C4-2B (cell line): ENCODE data around the gene LPA.
"Not testable (repeated sequence)": the region's sequence is repeated elsewhere in the genome, so short reads cannot be mapped to it uniquely, and the experiment has no call there.

ENCODE experiments used
- H3K27ac ChIP-seq: fragments of 450-650 bp; 2 replicates; pipeline ENCODE4 v1.5.1; 2017
- CTCF ChIP-seq: fragments of 450-650 bp; conservative IDR thresholded peaks from 2 replicates; pipeline ENCODE4 v1.5.1; 2017; ENCODE audit warnings: mild to moderate bottlenecking
- ZFX ChIP-seq: fragments of 450-650 bp; IDR thresholded peaks from 2 replicates; pipeline ENCODE4 v1.6.1; 2017

The LPA gene

GRCh38 chr6:160685762-160686450 is 21.8 kb upstream of the LPA start:
- TF ChIP-seq ZFX (no peak), CTCF (no peak)
- H3K27ac ChIP-seq = peak overlapping the region; percentile 37; the same call in 1 of the 2 replicates

GRCh38 chr6:160685101-160685761 is 21.2 kb upstream of the LPA start:
- H3K27ac ChIP-seq = peak overlapping the region; percentile 37; the same call in 1 of the 2 replicates

- H3K27ac ChIP-seq = no peak overlapping the region
- no peak for TF ChIP-seq ZFX
- TF ChIP-seq CTCF = peak; percentile 33
These were observed 15.3 kb upstream of the LPA start for GRCh38 chr6:160679402-160679769.

- no peak overlapping the region for H3K27ac ChIP-seq
- no peak for TF ChIP-seq ZFX
- TF ChIP-seq CTCF = no peak
These were observed 14.8 kb upstream of the LPA start for GRCh38 chr6:160678744-160679401.

- TF ChIP-seq CTCF (no peak), ZFX (no peak)
- H3K27ac ChIP-seq = no peak overlapping the region
These were observed 14.2 kb upstream of the LPA start for GRCh38 chr6:160678230-160678629.

GRCh38 chr6:160676418-160676817 is 12.3 kb upstream of the LPA start:
- H3K27ac ChIP-seq = not testable (repeated sequence)

GRCh38 chr6:160668589-160668988 is 4.5 kb upstream of the LPA start:
- TF ChIP-seq CTCF (no peak), ZFX (no peak)
- H3K27ac ChIP-seq = no peak overlapping the region

- peak; percentile 77 for TF ChIP-seq CTCF
- TF ChIP-seq ZFX = no peak
- H3K27ac ChIP-seq = no peak overlapping the region
These were observed 3.8 kb upstream of the LPA start for GRCh38 chr6:160667639-160668481.
